GM23338 (cell line): ENCODE measurements around the gene CAMTA1. TPM values are rescaled to one million over a fixed set of nuclear protein-coding genes. Genes with fewer than 3 reads are reported as not detected.
A peak's percentile ranks its signal among the peaks of the same experiment; 100 is the strongest.

ENCODE experiments used
- ATAC-seq: fragments of 200-7000 bp; cut with Tn5 transposase; 3 replicates; pipeline ENCODE4 v1.9.1; 2020
- DNase-seq: peaks from one replicate; pipeline ENCODE4 v3.0.0-alpha.2; 2015; ENCODE audit warnings: low spot score
- H2AFZ ChIP-seq: fragments of 200-600 bp; sonication (generic); 2 replicates; pipeline ENCODE4 v1.8.0; 2016; ENCODE audit warnings: antibody characterized with exemption, mild to moderate bottlenecking, moderate library complexity
- H3F3A ChIP-seq: fragments of 200-600 bp; sonication (generic); replicated peaks from 2 replicates; pipeline ENCODE4 v1.8.0; 2017; ENCODE audit warnings: antibody characterized with exemption, mixed run types, low read depth
- H3K27ac ChIP-seq: fragments of 200-600 bp; sonication (generic); 2 replicates; pipeline ENCODE4 v1.6.1; 2016; ENCODE audit warnings: low read depth
- H3K27me3 ChIP-seq: fragments of 200-600 bp; sonication (generic); 2 replicates; pipeline ENCODE4 v1.8.0; 2016; ENCODE audit warnings: mild to moderate bottlenecking, mixed run types, moderate library complexity; ENCODE audit not compliant: insufficient read depth
- H3K36me3 ChIP-seq: fragments of 200-600 bp; sonication (generic); 2 replicates; pipeline ENCODE4 v1.8.0; 2016; ENCODE audit warnings: mild to moderate bottlenecking; ENCODE audit not compliant: insufficient read depth
- H3K4me1 ChIP-seq: fragments of 200-600 bp; sonication (generic); 2 replicates; pipeline ENCODE4 v1.8.0; 2016; ENCODE audit warnings: mild to moderate bottlenecking, moderate library complexity; ENCODE audit not compliant: insufficient read depth
- H3K4me2 ChIP-seq: fragments of 200-600 bp; sonication (generic); 2 replicates; pipeline ENCODE4 v1.7.1; 2017; ENCODE audit warnings: mixed run types
- H3K4me3 ChIP-seq: fragments of 200-600 bp; sonication (generic); 2 replicates; pipeline ENCODE4 v1.6.1; 2016; ENCODE audit warnings: mixed run types
- H3K79me2 ChIP-seq: fragments of 200-600 bp; sonication (generic); replicated peaks from 2 replicates; pipeline ENCODE4 v1.8.0; 2017; ENCODE audit warnings: mild to moderate bottlenecking; ENCODE audit not compliant: insufficient read depth
- H3K9me2 ChIP-seq: fragments of 200-600 bp; sonication (generic); 2 replicates; pipeline ENCODE4 v1.8.0; 2017; ENCODE audit not compliant: insufficient read depth
- H4K20me1 ChIP-seq: fragments of 200-600 bp; sonication (generic); replicated peaks from 2 replicates; pipeline ENCODE4 v1.8.0; 2017; ENCODE audit warnings: mild to moderate bottlenecking; ENCODE audit not compliant: insufficient read depth
- H3K27ac Mint-ChIP-seq: 2 replicates; pipeline ENCODE4 v1.8.0; 2020; ENCODE audit warnings: inconsistent platforms, mild to moderate bottlenecking, moderate library complexity, mixed read lengths
- H3K27me3 Mint-ChIP-seq: 3 replicates; pipeline ENCODE4 v1.8.0; 2022; ENCODE audit warnings: low read depth, mild to moderate bottlenecking, moderate library complexity, mixed read lengths, inconsistent platforms; ENCODE audit not compliant: insufficient read depth, poor library complexity
- H3K36me3 Mint-ChIP-seq: 3 replicates; pipeline ENCODE4 v1.8.0; 2021; ENCODE audit warnings: low read depth, mild to moderate bottlenecking, inconsistent platforms, moderate library complexity, mixed read lengths
- H3K4me1 Mint-ChIP-seq: 3 replicates; pipeline ENCODE4 v1.8.0; 2020; ENCODE audit warnings: mild to moderate bottlenecking, inconsistent platforms, mixed read lengths
- H3K4me3 Mint-ChIP-seq: 3 replicates; pipeline ENCODE4 v1.8.0; 2021; ENCODE audit warnings: moderate library complexity, mild to moderate bottlenecking, inconsistent platforms, mixed read lengths
- H3K9me3 Mint-ChIP-seq: 3 replicates; pipeline ENCODE4 v1.8.0; 2020; ENCODE audit warnings: moderate library complexity, mild to moderate bottlenecking, inconsistent platforms, mixed read lengths
- CREB1 ChIP-seq: fragments of 250-450 bp; sonication (Bioruptor Pico); IDR thresholded peaks from 2 replicates; pipeline ENCODE4 v1.5.0; 2020; ENCODE audit warnings: low read depth, mild to moderate bottlenecking, moderate library complexity
- CTCF ChIP-seq, 2 experiments: fragments of 200-600 bp in 1 of 2; sonication (generic) in 1 of 2; conservative IDR thresholded peaks; 2 replicates each; pipeline versions ENCODE4 v1.5.1 to v1.6.1; 2016 to 2017; ENCODE audit warnings: antibody characterized with exemption in 2 of 2, low read depth in 2 of 2, mild to moderate bottlenecking in 2 of 2, moderate library complexity in 1 of 2
- ETS1 ChIP-seq: IDR thresholded peaks from 2 replicates; pipeline ENCODE4 v1.6.1; 2016; ENCODE audit warnings: antibody characterized with exemption
- EZH2 ChIP-seq: fragments of 200-600 bp; sonication (generic); IDR thresholded peaks from one replicate; pipeline ENCODE4 v1.8.0; 2017; ENCODE audit warnings: antibody characterized with exemption, mild to moderate bottlenecking, low read depth; ENCODE audit not compliant: unreplicated experiment
- EZH2phosphoT487 ChIP-seq: fragments of 200-600 bp; sonication (generic); IDR thresholded peaks from one replicate; pipeline ENCODE4 v1.8.1; 2018; ENCODE audit warnings: antibody characterized with exemption; ENCODE audit not compliant: unreplicated experiment
- JUNB ChIP-seq: IDR thresholded peaks from one replicate; pipeline ENCODE4 v1.6.1; 2016; ENCODE audit warnings: antibody characterized with exemption; ENCODE audit not compliant: unreplicated experiment
- NANOG ChIP-seq: IDR thresholded peaks from 2 replicates; pipeline ENCODE4 v1.6.1; 2016; ENCODE audit warnings: antibody characterized with exemption, borderline replicate concordance
- POLR2AphosphoS5 ChIP-seq: IDR thresholded peaks from 2 replicates; pipeline ENCODE4 v1.6.1; 2016; ENCODE audit warnings: antibody characterized with exemption, low read depth
- STAT1 ChIP-seq: IDR thresholded peaks from one replicate; pipeline ENCODE4 v1.6.1; 2016; ENCODE audit warnings: antibody characterized with exemption; ENCODE audit not compliant: unreplicated experiment
- ZNF114 ChIP-seq: fragments of 250-450 bp; sonication (Bioruptor Pico); IDR thresholded peaks from 2 replicates; pipeline ENCODE4 v1.5.0; 2020; ENCODE audit warnings: mild to moderate bottlenecking, moderate library complexity
- ZNF331 ChIP-seq: fragments of 250-450 bp; sonication (Bioruptor Pico); IDR thresholded peaks from 2 replicates; pipeline ENCODE4 v1.5.0; 2020; ENCODE audit warnings: low read depth, mild to moderate bottlenecking, moderate library complexity
- ZNF462 ChIP-seq: fragments of 250-450 bp; sonication (Bioruptor Pico); IDR thresholded peaks from 2 replicates; pipeline ENCODE4 v1.5.0; 2020; ENCODE audit warnings: mild to moderate bottlenecking, moderate library complexity
- polyA plus RNA-seq: library from polyadenylated mRNA; unstranded; fragments of >200 nt; fragmentation: Nextera tagmentation; extraction: Ambion mirVana; gene quantifications from 2 replicates; pipeline ENCODE4 v1.2.1, GENCODE V29; 2016
- total RNA-seq: library from RNA; depleted of rRNA; stranded (reverse); fragments of >200 nt; shearing (Covaris generic); gene quantifications from 2 replicates; pipeline ENCODE4 v1.2.3, GENCODE V29; 2014
- TF ChIP-seq, protein P1 (sequence below): IDR thresholded peaks from one replicate; pipeline ENCODE4 v1.6.1; 2018; ENCODE audit warnings: antibody characterized with exemption; ENCODE audit not compliant: unreplicated experiment

CAMTA1 gene
- total and polyA plus RNA-seq, 2 experiments from 2014 or later, result 115 to 519 TPM

GRCh38 chr1:7536891-7537591 lies 751.8 kb downstream of the CAMTA1 start:
- no peaks in the 10 kb centered on the region for H3K79me2 ChIP-seq
- Mint-ChIP-seq H3K36me3 (no peaks in the 10 kb centered on the region), H3K27ac (peak overlapping the region; percentile 85; the same call in 1 of the 2 replicates), H3K9me3 (no peaks in the 10 kb centered on the region; the same call in 2 of the 3 replicates), H3K4me3 (peak overlapping the region; percentile 21; the same call in 1 of the 3 replicates), H3K4me1 (peaks cover 56% of the 10 kb centered on the region), H3K27me3 (peaks cover 22% of the 10 kb centered on the region)
- no peak overlapping the region for H3K4me3 ChIP-seq
- peak overlapping the region; percentile 65 for H3K4me2 ChIP-seq
- TF ChIP-seq EZH2phosphoT487, result no peak
- no peak for TF ChIP-seq JUNB
- TF ChIP-seq ZNF462 (CRISPR knock-in tag), result no peak
- no peak for TF ChIP-seq NANOG
- no peak for TF ChIP-seq EZH2
- no peak for TF ChIP-seq CTCF (conservative IDR thresholded peaks at IDR 0.05; ENCODE audit: low read depth in 2 of 2)
- TF ChIP-seq ZNF331 (CRISPR knock-in tag), result no peak
- TF ChIP-seq ZNF114 (CRISPR knock-in tag), result no peak
- TF ChIP-seq ETS1, result no peak
- TF ChIP-seq CREB1 (CRISPR knock-in tag), result no peak
- TF ChIP-seq, protein P1, sequence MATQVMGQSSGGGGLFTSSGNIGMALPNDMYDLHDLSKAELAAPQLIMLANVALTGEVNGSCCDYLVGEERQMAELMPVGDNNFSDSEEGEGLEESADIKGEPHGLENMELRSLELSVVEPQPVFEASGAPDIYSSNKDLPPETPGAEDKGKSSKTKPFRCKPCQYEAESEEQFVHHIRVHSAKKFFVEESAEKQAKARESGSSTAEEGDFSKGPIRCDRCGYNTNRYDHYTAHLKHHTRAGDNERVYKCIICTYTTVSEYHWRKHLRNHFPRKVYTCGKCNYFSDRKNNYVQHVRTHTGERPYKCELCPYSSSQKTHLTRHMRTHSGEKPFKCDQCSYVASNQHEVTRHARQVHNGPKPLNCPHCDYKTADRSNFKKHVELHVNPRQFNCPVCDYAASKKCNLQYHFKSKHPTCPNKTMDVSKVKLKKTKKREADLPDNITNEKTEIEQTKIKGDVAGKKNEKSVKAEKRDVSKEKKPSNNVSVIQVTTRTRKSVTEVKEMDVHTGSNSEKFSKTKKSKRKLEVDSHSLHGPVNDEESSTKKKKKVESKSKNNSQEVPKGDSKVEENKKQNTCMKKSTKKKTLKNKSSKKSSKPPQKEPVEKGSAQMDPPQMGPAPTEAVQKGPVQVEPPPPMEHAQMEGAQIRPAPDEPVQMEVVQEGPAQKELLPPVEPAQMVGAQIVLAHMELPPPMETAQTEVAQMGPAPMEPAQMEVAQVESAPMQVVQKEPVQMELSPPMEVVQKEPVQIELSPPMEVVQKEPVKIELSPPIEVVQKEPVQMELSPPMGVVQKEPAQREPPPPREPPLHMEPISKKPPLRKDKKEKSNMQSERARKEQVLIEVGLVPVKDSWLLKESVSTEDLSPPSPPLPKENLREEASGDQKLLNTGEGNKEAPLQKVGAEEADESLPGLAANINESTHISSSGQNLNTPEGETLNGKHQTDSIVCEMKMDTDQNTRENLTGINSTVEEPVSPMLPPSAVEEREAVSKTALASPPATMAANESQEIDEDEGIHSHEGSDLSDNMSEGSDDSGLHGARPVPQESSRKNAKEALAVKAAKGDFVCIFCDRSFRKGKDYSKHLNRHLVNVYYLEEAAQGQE, result no peak
- TF ChIP-seq POLR2AphosphoS5, result no peak
- no peak for TF ChIP-seq STAT1
- no peaks in the 10 kb centered on the region; the same call in 1 of the 2 replicates for H3K27me3 ChIP-seq
- H3K9me2 ChIP-seq, result no peaks in the 10 kb centered on the region
- no peak overlapping the region for H3K27ac ChIP-seq
- no peaks in the 10 kb centered on the region for H3F3A ChIP-seq
- no peak for DNase-seq
- peak overlapping the region; percentile 25 for H2AFZ ChIP-seq
- no peaks in the 10 kb centered on the region for H3K36me3 ChIP-seq
- peak; percentile 6 for ATAC-seq
- no peaks in the 10 kb centered on the region for H4K20me1 ChIP-seq
- peaks cover 42% of the 10 kb centered on the region for H3K4me1 ChIP-seq
